OCI-LY3 (cell line): Measurements from ENCODE around the gene ALDH1A3.

Source experiments
- EZH2phosphoT487 ChIP-seq: fragments of 200-600 bp; shearing (Covaris generic); IDR thresholded peaks from 2 replicates; pipeline ENCODE4 v1.6.1; 2018; ENCODE audit warnings: antibody characterized with exemption, mixed run types, low read depth
- TF ChIP-seq, protein P1 (sequence below): fragments of 200-600, 300-600 bp; sonication (generic); IDR thresholded peaks from 2 replicates; pipeline ENCODE4 v1.5.1; 2014; ENCODE audit warnings: antibody characterized with exemption, low read length, low read depth

GRCh38 chr15:100834731-100835130 is 44.9 kb upstream of the ALDH1A3 start:
- no peak for TF ChIP-seq EZH2phosphoT487
- TF ChIP-seq, protein P1, sequence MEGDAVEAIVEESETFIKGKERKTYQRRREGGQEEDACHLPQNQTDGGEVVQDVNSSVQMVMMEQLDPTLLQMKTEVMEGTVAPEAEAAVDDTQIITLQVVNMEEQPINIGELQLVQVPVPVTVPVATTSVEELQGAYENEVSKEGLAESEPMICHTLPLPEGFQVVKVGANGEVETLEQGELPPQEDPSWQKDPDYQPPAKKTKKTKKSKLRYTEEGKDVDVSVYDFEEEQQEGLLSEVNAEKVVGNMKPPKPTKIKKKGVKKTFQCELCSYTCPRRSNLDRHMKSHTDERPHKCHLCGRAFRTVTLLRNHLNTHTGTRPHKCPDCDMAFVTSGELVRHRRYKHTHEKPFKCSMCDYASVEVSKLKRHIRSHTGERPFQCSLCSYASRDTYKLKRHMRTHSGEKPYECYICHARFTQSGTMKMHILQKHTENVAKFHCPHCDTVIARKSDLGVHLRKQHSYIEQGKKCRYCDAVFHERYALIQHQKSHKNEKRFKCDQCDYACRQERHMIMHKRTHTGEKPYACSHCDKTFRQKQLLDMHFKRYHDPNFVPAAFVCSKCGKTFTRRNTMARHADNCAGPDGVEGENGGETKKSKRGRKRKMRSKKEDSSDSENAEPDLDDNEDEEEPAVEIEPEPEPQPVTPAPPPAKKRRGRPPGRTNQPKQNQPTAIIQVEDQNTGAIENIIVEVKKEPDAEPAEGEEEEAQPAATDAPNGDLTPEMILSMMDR = no peak
